DMS53 (cell line): ENCODE data around the gene LRRFIP1.

Experiments used
- DNase-seq: peaks from one replicate; lab custom pipeline; 2025; lab: John Stamatoyannopoulos, UW

LRRFIP1 gene

GRCh38 chr2:237726401-237726830 lies 99.0 kb downstream of the LRRFIP1 start:
- peak; percentile 99 for DNase-seq

- DNase-seq, result peak; percentile 48
These were observed 100.0 kb downstream of the LRRFIP1 start for GRCh38 chr2:237727363-237727762.

GRCh38 chr2:237729681-237730475 lies 102.5 kb downstream of the LRRFIP1 start:
- no peak for DNase-seq

- DNase-seq, result peak; percentile 83
These were observed 104.3 kb downstream of the LRRFIP1 start for GRCh38 chr2:237731663-237732062.

DNA sequence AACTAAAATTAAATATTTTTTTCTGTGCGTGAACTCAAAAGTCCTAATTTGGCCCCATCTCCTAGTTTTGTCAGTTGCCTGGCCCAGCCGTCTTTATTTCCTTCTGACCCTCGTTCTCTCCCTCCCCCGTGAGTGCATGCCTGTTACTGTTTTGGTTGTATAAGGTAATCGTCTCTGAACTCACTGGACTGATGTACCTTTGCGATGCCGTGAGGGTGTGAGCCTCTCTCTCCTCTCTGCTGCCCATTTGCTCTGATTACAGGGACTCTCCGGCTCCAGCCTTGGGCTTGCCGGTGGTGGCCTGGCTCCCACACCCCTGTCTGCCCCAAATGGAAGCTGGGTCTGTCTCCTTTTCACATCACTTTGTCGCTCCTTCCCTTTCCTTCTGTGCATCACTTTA lies 104.7 kb downstream of the LRRFIP1 start:
- DNase-seq, result peak; percentile 44

DNA sequence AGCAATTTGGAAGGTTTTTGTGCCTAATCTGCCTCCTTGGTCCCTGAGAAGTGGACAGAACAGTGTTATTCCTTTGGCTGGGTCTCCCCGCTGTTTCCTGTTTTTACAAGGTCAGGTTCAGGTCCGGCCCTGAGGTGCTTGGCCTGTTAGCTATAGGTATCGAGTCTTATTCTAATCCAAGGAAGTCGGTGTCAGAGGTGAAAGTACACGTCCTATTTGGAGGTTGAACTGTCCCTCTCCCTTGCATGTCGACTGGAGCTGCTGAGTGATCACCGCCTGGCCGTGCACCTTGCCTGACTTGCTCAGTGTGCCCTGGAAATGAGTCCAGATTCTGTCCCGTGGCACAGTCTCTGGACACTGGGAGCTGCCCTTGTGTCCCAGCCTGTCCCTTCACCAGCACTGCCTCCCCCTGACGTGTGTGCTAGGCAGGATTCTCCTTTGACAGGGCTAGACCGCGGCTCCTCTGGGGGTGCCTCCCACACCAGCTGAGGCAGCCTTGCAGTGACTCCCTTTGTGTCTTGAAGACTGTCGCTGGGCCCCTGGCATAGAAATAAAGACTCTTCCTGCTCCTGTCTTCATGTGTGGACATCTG lies 105.5 kb downstream of the LRRFIP1 start:
- peak; percentile 75 for DNase-seq

DNA sequence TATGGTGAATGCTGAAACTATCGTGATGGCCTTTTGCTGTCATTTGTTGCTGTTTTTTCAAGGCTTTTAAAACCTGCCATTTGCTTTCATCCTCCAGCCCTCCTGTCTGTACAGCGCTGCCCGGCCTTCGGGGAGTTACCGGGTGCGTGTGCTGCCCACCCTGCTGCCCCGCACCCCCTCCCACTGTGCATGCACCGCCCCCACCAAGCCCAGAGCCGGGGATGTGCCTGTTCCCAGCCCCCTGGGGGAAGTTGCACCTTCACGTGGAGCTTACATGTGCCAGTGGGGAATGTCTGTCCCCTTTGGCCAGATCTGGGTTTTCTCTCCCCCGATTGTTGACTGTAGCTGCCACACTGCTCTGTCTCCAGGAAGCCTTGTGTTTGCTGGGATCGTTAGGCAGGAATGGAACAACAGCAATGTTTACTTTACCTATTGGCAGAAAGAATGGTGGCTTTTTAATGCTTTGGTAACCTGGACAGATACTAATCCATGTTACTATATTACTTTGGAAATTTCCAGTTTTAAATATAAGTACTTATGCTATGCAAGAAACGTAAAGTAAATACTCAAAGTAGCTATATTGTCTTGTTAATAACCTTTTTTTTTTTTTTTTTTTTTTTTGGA lies 106.4 kb downstream of the LRRFIP1 start:
- DNase-seq, result peak; percentile 93

GRCh38 chr2:237734905-237735623 lies 107.7 kb downstream of the LRRFIP1 start:
- no peak for DNase-seq

DNA sequence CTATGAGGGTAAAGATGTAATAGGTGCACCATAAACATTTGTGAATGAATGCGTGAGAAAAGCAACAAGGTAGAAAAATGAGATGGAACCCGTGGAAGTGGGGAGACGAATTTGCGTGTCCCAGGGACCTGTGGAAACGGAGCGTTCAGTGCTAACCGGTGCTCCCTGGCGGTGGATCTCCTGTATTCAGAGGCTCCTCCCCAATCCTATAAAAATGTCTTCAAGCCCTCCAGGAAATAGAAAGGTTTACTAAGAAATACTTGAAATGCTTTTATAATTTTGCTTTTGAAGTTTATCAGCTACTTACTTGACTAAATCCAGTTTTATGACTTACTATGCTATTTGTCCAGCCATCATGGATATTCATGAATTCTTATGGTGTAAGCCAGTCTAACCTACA lies 108.4 kb downstream of the LRRFIP1 start:
- DNase-seq, result no peak

GRCh38 chr2:237736783-237737182 lies 109.4 kb downstream of the LRRFIP1 start:
- DNase-seq, result no peak

- no peak for DNase-seq
These were observed 109.9 kb downstream of the LRRFIP1 start for GRCh38 chr2:237737196-237737865.

DNA sequence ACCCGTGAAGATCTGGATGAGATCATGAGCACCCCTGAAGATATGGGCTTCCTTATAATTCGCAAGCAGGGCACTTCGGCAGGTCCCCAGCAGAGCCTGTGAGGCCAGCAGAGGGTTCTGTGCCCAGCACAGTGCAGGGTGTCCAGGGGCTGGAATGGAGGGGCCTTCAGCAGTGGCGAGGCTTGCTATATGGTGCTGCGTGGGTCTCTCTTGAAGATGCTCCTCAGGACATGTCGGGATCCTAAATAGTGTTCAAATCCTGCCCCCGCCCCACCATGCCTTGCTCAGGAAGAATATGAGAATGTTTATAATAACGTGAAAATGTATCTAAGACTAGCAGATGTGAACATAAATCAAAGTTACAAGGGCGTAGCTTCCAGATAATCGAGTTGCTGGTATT lies 110.9 kb downstream of the LRRFIP1 start:
- DNase-seq, result no peak

DNA sequence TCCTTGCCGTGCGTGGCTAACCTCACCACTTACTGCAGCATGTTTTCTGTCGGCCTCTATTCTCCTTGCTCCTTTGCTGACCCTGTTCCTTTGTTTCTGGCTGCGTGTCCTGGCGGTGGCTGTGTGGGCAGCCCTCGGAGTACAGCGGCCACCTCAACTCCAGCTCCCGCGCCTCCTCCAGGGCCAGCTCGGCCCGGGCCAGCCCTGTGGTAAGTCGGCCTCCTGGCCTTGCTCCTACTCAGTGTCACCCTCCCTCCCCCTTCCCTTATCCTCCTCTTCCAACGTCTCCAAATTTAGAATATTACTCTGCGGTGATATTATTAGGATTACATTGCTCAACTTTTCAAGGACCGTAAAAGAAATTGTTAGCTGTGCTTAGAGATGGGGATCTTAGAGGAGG lies 111.7 kb downstream of the LRRFIP1 start:
- DNase-seq, result no peak

DNA sequence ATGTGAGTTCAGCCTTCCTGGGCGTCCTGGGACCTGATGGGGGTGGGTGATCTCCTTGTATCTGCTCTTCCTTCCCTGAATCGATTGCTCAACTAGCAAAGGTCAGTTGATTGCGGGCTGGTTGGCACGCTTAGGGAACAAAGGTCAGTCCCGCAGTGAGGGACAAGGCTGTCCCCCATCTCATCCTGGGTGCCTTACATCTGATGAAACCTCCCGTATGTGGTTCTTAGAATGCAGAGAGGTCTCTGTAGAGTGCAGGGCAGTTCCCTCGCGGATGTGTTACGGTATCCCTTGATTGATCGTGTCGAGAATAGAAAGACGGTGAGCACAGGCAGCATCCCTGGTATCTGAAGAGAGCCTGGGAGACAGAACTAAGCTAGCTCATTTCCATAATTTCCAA lies 114.8 kb downstream of the LRRFIP1 start:
- DNase-seq, result no peak

DNA sequence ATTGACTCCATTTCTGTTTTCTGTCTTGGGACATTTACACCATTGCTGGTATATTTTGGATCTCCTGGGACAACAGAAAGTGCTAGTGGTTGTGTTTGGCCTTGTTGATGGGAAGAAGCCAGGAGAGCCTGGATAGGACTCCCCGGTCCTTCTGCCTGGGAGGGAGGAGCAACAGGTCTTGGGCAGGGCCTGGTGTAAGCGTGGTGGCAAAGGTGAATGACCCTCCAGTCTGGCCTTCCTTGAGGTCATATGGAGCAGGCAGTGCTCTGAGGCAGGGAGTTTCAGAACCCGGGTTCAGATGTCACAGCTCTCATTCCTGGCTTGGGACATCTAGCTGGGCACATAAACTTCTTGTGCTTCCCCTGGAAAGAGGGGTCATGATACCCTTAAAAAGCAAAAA lies 115.2 kb downstream of the LRRFIP1 start:
- DNase-seq, result no peak

DNA sequence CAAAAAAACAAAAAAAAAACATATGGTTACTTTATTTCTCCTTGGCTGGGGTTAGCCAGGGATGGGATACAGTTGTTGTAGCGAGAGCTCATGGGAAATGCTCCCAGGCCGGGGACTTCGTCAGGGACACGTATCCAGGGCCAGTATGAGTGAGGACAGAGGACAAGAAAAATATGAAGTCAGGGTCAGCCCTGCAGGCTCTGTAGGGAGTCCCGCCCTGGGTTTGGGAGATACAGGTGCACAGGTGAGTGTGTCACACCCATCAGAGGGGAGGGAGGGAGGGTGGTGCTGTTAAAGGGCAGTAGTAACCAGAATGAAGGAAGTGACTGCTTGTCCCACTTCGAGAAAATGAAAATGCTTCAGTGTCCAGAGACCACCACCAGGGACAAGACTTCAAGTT lies 115.6 kb downstream of the LRRFIP1 start:
- no peak for DNase-seq

DNA sequence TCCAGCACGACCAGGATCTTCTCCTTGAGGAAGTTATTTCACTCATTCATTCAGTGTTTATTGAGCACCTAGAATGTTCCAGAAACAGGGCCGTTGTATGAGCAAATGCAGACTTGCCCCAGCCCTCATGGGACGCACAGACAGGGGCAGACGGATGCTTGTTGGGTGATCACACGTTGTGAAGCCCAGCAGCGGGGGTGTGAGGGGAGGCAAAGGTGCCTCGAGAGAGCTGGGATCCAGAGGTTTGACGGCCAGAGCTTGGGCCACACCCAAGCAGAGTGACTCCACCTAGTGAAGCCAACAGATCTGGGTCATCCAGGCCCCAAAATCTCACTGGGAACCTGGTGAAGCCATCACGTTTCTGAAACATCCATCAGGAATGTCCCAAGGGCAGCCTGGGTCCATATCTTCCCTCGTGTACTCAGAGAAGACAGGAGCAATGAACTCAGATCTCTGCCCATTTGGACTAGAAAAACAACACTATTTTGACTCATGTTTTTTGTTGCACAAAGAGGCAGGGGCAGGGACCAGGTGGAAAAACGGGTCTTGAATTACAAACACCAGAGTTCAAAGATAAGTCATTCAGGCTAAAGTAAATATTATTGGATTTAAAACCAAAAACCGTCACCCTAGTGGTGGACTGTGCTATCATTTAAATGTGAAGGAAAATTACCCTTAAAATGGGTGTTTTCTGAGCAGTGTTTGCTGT lies 116.3 kb downstream of the LRRFIP1 start:
- peak; percentile 72 for DNase-seq

DNA sequence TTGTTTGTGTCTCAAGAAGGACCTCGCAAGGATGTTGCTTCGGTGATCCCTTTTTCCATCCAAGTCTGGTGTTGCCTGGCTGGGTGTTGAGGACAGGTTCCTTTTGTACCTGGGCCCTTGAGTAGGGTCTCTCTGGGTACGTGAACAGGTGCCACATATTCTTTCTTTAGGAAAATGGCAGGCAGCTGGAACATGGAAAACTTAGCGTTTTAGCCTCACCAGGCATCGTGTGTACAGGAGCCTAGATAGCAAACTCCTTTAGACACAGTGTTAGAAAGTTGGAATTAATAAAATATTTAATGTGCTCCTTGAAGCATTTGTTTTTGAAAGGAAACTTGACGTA lies 116.9 kb downstream of the LRRFIP1 start:
- DNase-seq, result no peak

- DNase-seq, result peak; percentile 86
These were observed 117.3 kb downstream of the LRRFIP1 start for GRCh38 chr2:237744613-237745249.

DNA sequence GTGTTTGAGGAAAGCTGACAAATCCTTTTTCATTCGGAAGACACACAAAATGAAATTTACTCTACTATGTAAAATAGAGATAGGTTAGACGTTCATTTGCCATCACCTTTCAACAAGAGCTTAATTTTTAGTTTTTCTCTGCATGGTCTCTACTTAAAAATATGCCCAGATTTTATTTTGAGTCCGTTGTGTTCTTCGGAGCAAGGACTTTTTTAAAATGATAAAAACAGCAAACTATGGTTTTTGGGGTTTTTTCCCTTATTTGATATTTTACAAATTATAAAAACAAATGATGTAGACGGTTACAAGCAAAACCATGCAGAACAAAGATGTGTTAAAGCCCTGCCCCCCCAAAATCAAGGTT lies 117.8 kb downstream of the LRRFIP1 start:
- DNase-seq, result no peak
